Frontal cortex (tissue), 4 donors: Measurements from ENCODE around the gene SHISA8. TPM values are rescaled to one million over a fixed set of nuclear protein-coding genes. Genes with fewer than 3 reads are reported as not detected.
A peak's percentile ranks its signal among the peaks of the same experiment; 100 is the strongest.

Experiments
- DNase-seq, 2 donors: peaks; one replicate each; pipeline ENCODE4 v3.0.0; 2012; ENCODE audit warnings: low spot score in 2 of 2
- FAIRE-seq: peaks from 2 replicates; lab custom pipeline; 2012; peaks lifted over from hg19 to GRCh38; lab: Jason Lieb, UNC
- total RNA-seq: library from RNA; depleted of rRNA; stranded (reverse); fragments of >200 nt; gene quantifications from one replicate; pipeline ENCODE4 v1.2.3, GENCODE V29; 2014
- donor health status: control.
- donor health status: control.
- donor health status: control.

Gene SHISA8
- total RNA-seq, 1 donor from 2014 or later = not detected

- DNase-seq (no peak), FAIRE-seq (no peak)
Measured at GRCh38 chr22:41916745-41917358, 2.0 kb upstream of the SHISA8 start.

DNA sequence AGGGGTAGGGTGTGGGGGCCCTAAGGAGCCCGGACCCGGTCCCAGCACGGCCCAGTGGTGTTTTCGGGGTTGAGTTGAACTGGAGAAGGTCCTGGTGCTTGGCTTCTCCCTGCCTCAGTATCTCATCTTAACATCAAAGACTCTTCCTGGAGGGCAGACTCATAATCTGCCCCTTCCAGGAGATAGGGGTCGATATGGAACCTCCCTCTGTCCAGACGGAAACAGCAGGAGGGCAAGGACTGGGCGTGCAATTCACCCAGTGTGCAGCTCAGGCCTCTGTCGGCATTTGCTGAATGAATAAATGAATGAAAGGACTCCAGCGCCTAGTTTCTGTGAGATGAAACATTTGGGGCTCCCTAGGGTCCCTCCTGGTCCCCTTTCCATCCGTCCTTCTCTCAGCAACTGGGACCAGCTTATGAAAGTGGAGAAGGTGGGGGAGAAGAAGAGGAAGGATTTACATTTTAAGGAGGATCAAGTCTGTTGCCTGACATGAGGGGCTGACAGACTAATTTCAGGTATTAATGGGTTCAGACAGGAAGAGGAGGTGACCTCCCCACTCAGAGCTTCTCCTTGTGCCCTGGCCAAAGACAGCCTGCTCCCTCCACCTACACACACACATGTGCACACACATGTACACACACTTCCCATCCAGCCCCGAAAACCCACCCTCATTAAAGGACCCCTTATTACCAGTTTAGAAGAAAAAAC is 1.1 kb upstream of the SHISA8 start:
- DNase-seq (no peak), FAIRE-seq (no peak)

- DNase-seq (peak in 1 of 2 donors; percentile 41), FAIRE-seq (no peak)
Measured at GRCh38 chr22:41914611-41915034, 251 bp downstream of the SHISA8 start.

DNA sequence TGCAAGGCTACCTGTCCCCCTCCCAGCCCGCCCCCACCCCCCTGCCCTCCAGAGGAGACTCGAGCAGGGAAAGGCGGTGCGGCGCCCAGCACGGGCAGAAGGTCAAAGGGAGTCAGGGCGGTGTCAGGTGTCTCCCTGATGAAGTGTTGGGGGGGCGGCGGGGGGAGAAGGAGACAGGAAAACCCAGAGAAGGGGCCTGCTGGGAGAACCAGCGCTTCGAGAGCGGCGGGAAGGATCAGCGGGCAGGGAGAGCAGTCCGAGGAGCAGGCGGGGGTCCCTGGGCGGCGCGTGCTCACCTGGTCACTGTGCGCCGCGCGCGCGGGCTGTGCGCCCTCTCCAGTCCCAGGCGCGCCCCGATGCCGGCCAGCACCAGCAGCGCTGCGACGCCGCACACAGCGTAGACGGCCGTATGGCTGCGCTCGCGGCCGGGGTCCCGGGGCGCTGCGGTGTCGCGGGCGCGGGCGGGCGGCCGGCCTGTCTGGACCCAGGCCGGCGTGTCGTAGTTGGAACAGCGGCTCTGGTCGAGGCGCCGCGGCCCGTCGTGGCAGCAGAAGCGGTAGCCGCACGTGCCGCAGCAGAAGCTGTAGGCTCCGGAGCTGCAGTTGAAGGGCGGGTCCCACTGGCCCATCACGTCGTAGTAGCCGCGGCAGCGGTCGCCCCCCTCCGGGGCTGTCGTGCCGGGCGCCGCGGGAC is 886 bp downstream of the SHISA8 start:
- FAIRE-seq (no peak), DNase-seq (no peak)

DNA sequence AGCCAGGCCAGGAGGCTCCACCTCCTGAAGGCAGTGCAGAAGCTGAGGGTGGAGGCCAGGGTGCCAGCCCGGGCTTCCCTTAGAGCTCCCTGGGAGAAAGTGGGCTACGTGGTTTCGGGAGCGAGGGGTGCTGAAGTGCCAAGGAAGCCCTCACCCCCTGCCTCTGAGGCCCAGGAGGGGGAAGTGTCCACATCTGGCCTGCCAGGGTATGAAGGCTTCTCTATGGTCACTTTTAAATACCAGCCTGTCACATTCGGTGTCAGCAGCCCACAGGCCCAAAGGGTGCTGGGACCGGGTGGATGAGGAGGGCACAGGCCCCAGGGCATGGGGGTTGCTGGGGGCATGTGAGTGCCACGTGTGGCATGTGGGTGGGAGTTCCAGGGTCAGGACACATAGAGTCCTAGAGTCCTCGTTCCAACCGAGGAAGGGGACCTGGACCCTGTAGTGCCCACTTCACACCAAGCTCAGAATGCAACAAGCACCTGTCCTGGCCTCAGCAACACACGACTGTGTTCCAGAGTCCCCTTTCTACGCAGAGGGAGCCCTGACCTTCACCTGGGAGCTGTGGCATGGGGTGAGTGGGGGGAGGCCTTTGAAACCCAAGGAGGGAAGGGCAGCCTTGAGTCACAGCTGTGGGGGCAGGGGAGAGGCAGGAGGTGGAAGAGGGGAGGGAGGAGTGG is 1.7 kb downstream of the SHISA8 start:
- no peak for DNase-seq
- FAIRE-seq = no peak

- no peak for FAIRE-seq
- peak in 1 of 2 donors; percentile 42 for DNase-seq
Measured at GRCh38 chr22:41912338-41913039, 2.4 kb downstream of the SHISA8 start.

- no peak for FAIRE-seq
- no peak for DNase-seq
Measured at GRCh38 chr22:41911001-41911611, 3.8 kb downstream of the SHISA8 start.

DNA sequence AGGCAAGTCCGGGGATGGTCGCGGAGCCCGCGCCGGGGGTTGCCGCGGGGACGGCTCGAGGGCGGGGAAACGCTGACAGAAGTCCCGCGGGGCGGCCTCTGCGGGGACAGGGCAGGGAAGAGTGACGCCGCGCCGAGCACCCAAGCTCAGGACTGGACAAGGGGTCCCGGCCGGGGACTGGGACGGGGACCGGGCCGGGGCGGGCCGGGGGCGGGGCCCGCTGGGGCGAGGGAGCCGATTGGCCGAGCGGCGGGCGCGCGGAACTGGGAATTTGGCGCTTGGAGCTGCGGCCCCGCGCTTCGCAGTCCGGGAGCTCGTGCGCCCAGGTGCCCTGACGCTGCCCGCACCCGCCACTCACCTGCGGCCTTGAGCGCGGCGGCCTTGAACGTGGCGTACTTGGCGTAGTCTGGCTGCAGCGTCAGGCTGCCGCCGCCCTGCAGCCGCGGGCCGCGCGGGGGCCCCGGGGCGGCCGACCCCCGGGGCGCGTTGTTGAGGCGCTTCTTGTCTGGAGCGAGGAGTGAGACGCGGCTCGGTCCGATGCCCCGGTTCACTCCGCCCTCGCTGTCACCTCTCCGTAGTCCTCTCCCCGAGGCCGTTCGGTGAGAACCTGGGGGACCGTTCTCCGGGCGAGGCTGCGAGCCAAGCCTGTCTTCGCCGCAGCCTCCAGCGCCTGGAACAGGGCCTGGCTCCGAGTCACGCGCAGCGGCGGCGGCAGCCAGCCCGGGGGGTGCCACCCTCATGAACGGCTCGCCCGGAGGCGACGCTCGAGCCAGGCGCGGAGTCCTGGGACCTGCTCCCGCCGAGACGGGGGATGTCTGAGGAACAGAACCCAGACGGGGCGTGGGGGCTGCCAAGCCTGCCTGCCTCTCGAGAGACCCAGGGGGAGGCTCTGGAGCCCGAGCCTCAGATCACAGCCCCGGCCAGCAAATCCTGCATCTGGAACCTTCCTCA is 4.5 kb downstream of the SHISA8 start:
- no peak for FAIRE-seq

GRCh38 chr22:41909310-41910049 is 5.4 kb downstream of the SHISA8 start:
- FAIRE-seq (no peak), DNase-seq (peak in 1 of 2 donors; percentile 51)

More for the DNA sequence above, 4.5 kb downstream of the SHISA8 start:
- DNase-seq = peak; percentile 83 to 90

DNA sequence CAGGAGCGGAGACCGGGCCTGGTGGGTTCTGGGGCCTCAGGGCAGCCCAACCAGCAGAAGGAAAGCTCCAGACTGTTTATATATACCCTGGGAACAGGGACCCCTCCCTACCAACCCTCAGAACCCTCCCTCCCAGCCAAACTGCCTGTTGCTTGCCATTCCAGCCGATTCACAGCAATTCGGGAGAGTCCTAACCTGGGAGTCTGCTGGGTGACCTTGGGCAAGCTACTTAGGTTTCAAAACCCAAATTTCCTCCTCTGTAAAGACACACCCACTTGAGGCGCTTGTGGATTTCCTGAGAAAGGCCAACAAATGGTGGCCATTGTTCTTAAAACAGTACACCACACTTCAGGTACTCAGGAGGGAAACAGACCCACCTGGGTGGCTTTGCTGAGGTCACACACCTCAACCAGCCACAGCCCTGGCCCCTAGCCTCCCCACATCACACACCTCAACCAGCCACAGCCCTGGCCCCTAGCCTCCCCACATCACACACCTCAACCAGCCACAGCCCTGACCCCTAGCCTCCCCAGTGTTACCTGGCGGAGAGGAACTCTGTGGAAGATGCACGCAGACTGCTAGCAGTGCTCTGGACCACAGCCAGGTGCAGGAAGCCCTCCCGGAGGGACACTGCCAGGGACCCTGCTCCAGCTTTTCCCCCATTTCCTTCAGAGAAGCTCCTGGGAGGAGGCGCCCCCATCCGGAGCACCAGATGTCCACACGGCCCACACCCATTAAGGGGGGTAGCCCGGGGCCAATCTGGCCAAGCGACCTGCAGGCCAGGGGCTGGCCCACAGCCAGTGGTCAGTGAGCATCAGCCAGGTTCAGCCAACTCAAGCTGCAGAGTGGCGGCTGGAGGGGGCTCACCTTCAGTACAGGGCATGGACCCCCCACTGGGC is 6.2 kb downstream of the SHISA8 start:
- no peak for FAIRE-seq
- peak in 1 of 2 donors; percentile 51 for DNase-seq

- FAIRE-seq (no peak), DNase-seq (no peak)
Measured at GRCh38 chr22:41907436-41908401, 7.2 kb downstream of the SHISA8 start.

DNA sequence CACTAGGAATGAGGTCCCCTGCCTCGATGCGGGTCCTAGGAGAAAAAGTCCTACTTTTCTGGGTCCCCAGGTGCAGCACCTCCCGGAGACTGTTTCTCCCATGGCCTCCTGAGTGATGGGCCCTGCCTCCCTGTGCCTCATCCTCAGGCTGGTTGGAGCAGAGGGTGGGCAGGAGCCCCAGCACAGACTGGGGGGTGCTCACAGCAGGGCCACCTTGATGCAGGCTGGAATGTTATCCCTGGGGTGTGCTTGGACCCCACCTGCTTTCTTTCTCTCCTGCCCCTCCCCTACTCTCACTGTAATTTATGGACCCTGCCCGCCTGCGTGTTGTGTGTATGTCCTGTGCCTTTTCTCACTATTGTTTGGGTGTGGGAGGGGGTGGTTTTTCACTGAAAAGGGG is 8.1 kb downstream of the SHISA8 start:
- no peak for DNase-seq
- FAIRE-seq = no peak

DNA sequence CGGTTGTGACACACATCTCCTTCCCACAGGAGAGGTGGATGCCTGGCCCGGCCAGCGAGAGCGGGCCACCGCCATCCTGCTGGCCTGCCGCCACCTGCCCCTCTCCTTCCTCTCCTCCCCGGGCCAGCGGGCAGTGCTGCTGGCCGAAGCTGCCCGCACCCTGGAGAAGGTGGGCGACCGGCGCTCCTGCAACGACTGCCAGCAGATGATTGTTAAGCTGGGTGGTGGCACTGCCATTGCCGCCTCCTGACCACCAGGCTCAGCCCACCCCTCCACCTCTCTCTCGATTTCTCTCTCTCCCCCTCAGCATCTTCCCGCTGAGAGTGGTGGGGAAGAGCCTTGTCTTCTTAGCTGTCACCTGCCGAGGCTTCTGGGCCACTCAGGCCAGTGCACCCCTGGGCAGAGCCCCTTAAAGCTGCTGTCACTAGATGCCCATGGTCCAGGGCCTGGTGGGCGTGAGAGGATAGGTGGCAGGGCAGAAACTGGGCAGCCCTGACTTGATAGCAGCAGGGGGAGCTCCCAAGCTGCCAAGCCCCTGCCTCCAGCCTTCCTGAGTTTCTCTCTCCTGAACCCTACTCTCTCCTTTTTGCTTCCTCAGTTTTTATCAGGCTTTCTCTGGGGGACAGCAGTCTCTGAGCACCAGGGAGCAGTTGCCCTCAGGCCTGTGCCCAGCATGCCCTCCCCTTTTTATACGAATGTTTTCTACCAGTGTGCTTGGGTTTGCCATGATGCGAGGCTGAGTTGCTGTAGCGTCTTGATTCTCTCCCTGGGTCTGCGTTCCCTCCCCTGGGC is 9.3 kb downstream of the SHISA8 start:
- FAIRE-seq = no peak
- no peak for DNase-seq

- DNase-seq (no peak), FAIRE-seq (no peak)
Measured at GRCh38 chr22:41904450-41905410, 10.1 kb downstream of the SHISA8 start.
